ENCODE results near the gene ANK3. TPM values are rescaled to one million over a fixed set of nuclear protein-coding genes. Genes with fewer than 3 reads are reported as not detected.

The ANK3 gene
- total RNA-seq, 1 donor from 2014 or later: 39.1 TPM

DNA sequence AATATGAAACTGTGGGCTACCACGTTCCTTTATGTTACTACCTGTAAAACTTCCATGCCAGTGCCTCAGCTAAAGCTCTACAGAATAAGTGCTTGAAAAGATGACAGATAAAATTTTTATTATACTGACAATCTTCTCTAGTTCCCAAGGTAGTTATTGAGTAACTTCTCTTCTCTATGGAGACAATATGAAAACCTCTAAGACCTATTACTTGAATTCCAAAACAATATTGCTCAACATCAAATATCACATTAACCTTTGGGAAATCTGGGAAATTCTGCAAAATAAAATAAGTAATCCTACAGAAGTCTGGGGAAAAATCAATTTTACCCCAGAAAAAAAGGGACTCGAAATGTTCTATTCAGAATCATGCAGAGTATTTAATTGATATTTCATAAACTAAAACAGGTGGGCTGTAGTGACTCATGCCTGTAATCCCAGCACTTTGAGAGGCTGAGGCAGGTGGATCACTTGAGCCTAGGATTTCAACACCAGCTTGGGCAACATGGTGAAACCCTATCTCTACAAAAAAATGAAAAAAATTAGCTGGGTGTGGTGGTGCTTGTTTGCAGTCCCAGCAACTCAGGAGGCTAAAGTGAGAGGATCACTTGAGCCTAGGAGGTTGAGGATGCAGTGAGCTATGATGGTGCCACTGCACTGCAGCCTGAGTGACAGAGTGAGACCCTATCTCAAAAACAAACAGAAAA lies 23.8 kb upstream of the ANK3 start:
- no peak for ATAC-seq

DNA sequence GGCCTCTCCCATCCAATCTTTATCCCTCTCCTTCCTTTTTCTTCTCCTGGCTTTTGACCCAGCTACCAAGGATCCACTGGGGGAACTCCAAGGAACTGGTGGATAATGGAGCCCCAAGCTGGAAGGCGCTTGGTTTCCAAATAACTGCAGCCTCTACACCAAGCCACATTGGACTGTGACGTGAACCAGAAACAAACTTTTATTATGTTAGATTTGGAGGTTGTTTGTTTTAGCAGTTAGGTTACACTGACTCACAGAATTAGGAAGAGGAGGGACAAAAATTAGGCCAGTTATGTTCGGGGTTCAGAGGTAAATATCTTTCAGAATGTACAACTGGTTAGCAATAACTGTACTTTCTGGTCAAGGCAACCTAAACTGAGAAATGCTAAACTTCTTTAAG lies 21.3 kb upstream of the ANK3 start:
- no peak for ATAC-seq

DNA sequence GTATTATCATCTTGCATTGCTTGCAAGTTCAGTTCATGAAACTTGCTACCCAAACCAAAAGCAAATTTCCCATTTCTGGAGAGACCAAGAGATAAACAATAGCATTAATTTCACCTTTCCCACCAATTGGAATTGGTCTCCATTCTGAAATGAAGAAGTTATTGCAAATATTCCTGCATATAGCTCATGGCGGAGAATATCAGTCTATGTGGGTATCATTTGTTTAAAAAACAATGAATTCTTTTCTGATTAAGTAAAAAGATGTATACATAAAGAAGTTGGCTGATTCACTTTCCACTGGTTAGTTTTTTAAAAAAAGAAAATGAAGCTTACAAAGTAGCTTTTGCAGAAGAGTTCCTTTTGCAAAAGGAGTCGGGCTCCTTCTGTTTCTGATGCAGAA lies 19.5 kb upstream of the ANK3 start:
- ATAC-seq: no peak

DNA sequence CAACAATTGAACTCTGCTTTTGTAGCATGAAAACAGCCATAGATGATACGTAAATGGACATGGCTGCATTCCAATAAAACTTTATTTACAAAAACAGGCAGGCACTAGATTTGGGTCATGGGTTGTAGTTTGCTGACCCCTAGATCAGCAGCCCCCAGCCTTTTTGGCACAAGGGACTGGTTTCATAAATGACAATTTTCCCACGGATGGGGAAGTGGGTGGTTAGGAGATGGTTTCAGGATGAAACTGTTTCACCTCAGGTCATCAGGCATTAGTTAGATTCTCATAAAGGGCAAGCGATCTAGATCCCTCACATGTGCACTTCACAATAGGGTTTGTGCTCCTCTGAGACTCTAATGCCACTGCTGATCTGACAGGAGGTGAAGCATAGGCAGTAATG lies 16.5 kb upstream of the ANK3 start:
- no peak for ATAC-seq

DNA sequence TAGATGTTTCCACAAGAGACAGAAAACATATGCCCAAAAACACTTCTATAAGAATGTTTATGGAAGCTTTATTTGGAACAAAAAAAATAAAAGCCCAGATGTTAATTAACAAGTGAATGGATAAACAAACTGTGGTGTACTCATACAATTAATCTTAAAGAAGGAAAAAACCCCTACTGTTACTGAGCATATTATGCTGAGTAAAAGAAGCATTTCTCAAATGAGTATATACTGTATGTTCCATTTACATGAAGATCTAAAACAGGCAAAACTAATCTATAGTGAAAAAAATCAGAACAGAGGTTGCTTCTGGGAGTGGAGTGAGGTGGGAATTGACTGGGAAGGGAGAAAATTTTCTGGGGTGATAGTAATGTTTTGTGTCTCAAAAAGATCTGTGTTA lies 15.5 kb upstream of the ANK3 start:
- no peak for ATAC-seq

DNA sequence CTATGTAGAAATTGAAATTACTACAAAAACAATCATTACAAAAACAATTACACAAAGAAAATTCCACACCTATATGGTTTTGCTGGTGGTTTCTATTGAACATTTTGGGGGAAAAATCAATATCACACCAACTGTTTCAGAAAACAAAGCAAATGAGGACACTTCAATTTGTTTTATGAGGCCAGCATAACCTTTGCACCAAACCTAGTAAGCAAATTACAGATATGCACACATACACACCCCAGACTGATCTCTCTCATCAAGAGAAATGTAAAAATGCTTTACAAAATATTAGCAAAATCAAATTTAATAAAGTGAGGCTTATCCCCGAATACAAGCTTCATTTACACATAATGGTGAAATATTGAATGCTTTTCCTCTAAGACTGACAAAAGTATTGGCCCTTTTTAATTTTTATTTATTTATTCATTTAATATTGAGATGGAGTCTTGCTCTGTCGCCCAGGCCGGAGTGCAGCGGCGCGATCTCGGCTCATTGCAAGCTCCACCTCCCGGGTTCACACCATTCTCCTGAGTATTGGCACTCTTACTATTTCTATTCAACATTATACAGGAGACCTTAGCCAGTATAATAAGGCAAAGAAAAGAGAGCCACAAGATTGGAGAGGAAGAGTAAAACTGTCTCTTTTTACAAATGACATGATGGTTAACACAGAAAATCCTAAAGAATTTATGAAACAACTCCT lies 13.6 kb upstream of the ANK3 start:
- ATAC-seq: no peak

DNA sequence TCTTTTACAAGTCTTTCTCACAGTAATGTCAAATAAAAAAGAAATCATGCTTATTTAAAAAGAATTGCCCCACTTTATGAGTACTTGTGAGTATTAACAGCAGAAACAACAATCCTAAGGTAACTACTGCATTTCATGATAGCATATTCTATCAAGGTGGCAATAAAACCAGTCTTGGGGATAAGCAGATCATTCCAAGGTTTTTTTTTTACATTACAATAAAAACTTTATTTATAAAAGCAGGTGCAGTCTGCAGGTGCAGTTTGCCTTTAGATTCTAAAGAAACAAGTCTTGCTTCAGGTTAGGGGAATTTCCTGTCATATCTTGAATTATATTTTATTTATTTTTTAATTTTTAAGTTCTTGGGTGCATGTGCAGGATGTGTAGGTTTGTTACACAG lies 10.7 kb upstream of the ANK3 start:
- ATAC-seq: no peak

DNA sequence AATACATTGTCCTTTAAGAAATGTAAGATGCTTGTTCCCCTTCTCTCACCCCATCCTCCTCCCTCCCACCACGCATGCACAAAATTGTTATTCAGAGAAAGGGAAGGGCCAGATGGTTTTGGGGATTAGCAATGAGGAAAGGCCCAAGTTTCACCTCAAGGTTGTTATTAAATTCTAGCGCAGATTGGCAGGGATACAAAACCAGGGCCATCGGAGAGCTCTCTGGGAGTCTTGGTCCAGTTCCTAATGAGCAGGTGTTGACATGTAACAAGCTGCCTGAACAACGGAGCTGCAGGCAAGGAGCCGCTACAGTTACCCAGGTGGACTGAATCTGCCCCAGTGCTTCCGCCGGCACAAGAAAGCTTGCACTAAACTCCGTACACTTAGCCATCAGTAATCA lies 9.7 kb upstream of the ANK3 start:
- ATAC-seq: peak; percentile 86

DNA sequence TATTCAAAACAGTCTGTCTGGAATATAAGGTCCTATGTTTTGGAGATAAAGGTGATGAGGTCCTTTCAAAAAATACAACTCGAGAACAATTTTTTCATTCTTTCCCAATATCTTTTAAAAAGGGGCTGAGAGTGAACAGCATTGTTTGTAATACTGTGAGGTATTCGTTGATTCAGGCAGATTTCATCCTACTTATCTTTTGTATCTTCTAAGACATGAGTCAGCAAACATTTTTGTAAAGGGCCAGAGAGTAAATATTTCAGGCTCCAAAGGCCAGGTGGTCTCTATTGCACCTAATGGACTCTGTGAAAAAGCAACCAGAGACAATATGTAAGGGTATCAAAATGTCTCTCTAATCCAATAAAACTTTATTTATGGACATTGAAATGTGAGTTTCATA lies 8.1 kb upstream of the ANK3 start:
- ATAC-seq: no peak

DNA sequence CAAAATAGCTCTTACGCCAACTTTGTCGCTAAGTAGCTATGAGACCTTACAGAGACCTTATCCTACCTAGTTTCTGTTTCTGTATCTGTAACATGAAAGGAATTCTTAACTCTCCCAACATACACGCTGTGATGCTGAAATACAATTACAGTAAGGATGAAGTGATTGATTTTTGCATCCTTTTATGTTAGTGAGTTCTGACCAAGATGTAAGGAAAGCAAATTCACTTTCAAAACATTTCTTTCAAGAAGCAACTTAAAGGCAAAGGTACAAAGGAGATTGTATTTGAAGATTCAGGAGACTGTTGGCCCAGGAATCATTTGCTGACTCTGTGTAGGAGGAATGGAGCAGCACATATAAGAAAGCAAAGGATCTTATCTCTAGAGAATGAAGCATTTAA lies 7.1 kb upstream of the ANK3 start:
- no peak for ATAC-seq

DNA sequence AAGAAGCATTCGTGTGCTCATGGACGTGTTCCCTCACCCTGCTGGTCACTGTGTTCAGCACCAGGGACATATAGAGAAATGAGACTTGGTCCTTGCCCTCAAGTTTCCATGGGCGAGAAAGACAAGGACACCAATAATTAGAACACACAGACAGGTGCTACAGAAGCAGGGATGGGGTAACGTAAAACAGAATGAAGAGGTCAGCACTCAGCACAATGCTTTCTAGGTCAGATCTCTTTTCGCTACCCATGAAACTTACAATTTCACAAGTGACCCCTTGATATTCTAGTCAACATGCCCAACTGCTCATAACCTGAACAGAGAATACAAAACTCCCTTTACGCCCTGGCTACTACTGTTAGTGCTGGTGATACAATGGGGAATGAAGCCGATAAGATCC lies 6.0 kb upstream of the ANK3 start:
- ATAC-seq: no peak

DNA sequence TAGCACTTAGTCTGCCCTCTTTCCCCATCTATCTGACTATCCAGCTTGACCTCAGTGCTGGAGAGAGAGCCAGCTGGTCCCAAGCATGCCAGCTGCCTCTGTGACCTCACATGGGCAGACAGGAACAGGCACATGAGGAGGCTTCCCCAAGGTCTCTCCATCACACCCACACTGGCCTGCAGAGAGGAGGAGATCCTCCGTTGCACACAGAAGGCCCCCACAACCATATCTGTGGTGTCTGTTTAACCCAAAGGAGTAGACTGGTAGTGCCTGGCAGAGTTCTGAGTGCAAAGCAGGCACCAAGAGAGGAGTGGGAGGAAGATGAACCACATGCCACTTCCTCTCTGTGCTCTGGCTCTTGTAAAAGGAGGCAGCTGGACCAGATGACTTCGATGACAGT lies 4.8 kb upstream of the ANK3 start:
- ATAC-seq: no peak

DNA sequence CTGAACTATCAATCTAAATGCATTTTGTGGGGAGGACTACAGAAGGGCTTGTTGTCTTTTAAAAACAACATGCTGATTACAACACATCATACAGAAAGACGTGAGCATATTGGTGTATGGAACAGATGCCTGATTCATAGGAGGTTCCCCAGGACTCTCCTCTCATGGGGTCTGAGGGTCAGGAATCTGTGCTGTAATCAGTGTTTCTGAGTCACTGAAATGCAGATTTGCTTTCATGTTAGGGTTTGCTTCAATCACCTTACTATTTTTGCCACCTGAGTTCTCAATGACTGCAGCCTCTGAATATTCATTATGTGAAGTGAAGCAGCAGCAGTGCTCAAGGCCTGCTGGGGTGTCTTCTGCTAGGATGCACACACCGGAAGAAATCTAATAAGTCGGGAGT lies 550 bp upstream of the ANK3 start:
- ATAC-seq: no peak

DNA sequence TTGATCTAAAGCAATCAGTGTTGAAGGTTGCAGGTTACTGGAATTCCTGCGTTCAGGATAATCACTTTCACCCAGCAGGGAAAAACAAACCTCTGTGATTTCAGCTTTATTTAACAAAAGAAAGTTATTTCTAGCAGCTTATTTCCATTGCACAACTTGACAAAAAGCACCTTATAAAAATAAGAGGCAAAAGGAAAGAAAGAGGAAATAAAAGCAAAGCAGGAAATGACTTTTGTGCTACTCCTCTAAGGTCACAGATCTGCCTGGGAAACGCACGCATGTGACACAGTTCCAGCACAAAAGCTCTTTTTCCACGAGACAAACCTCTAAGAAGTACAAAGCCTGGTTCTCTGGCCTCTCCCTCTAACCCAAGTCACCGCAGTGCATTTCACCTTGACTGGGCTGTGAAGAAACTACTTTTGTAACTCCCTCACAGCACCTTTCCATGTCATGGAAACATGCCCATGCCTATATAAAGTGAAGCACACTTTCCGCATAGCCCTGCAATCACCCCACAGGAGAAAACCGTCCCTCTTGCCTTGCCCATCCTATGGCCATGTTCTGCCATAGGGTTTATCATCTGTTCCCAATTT lies 870 bp downstream of the ANK3 start:
- no peak for ATAC-seq

DNA sequence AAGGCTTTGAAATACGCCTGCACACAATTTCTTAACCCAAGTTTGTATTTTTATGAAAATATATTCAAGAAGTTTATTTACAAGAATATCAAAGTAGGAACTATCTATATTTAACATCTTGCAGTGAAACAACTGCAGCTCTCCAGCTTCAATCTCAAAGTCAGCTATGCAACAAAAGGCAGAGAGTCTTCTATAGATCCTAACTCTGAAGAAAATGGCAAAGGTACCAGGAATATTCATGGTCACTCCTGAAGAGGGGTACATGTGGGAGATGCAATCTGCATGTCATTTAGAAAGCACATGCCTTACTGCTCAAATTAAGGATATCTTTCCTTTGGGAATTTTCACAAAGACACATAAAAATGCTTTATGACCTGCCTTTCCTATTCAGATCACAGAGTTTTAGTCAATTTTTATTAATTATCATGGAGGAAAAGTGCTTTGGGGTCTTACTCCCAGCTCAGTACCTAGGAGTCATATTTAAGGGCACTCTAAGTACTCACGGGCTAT lies 1.5 kb downstream of the ANK3 start:
- ATAC-seq: no peak

DNA sequence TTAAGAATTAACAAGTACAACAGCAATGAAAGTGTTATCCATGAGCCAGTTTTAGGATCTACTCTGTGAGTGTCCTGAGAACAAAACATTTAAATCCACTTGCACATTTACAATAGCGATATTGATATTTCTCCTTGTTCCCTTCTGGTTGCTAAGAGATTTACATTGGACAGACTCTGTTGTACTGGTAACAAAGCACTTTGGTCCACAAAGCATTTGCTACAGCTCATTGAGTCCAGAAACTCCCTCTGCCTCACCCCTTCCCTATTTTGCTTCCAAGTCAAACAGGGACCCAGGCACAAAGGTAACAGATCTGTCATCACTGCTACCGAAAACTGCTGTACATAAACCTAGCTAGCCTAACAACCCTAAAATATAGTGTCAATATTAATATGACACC lies 2.1 kb downstream of the ANK3 start:
- ATAC-seq: no peak

DNA sequence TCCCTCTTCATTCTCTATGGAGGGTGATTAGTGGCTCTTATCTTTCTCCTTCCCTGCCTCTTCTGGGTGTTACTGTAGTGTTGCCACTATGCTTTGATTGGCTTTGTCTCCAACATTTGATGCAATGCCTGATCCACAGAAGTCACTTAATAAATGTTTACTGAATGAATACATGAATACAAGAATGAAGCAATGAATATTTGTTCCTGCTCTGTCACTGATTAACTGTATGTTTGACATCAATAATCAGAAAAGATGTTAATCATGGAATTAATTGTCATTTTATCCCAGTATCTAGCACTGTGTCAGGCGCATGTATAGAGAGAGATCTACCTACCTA lies 4.3 kb downstream of the ANK3 start:
- no peak for ATAC-seq

DNA sequence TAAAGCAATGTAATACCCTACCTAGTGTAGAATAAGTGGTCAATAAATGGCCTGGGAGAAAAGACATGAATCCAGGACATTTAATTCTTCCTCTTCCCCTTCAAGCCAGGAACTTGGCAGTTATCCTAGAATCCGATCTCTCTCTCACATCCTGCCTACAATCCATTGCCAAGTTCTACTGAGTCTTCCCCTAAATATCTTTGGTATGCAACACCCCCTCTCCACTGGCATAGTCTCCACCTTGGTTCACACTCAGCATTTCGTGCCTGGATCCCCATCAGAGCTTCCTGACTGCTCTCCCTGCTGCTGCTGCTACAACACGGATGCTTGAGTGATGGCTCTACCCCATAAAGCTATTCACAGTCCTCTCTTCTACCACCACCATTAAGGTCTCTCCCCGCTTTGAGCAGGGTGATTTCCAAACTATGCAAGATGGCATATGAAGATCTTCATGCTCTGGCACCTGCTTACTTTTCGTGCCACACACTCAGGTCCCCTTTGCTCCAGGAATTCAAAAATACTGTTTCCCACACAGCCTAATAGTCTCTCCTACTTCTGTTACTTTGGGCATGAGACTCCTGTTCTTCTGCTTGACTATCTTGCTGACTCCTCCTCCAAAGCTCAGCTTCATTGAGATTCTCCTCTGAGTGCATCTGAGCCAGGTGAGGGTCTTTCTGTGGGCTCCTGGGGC lies 4.8 kb downstream of the ANK3 start:
- no peak for ATAC-seq

DNA sequence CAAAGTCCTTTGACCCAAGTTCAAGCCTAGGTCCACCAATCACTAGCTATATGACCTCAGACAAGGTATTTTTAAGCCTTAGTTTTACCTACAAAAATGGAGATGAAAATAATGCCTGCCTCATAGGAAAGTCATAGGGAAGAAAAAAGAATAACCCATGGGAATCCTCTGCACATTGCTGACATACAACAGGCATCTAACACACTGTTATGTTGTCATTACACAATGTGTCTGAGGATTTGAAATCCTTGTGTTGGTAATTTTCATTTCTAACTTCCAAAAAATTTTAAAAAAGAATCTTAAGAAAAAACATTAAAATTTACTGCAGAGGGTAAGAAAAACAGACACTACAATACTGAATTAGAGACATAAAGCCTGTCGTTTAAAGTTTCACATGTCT lies 5.7 kb downstream of the ANK3 start:
- no peak for ATAC-seq

DNA sequence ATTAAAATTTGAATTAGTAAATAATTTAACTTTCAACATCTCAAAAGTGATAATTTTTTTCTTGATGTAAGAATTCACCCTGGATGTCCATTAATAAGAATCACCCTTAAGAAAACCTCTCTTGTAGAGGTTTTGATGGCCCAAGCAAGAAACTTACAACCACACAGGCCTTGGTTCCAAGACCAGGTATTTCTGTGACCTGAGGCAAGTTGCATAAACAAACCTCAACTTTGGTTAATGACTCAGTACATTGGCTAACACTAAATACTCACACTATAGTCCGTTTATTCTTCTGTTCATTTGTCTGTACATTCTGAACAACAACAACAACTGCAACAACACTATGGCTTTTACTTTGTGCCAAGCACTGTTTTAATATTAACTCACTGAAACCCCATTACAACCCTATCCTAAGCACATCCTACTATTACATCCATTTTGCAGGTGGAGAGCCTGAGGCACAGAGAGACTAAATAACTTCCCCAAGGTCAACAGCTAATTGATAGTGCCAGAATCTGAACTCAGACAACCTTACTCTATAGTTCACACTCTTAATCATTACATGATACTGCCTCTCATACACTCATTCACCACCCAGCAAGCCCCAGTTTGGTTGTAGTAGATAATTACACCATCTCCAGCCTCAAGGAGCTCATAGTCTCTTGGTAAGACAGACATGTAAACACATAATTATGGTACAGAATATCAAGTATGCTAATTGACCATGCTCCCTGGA lies 6.6 kb downstream of the ANK3 start:
- ATAC-seq: no peak

DNA sequence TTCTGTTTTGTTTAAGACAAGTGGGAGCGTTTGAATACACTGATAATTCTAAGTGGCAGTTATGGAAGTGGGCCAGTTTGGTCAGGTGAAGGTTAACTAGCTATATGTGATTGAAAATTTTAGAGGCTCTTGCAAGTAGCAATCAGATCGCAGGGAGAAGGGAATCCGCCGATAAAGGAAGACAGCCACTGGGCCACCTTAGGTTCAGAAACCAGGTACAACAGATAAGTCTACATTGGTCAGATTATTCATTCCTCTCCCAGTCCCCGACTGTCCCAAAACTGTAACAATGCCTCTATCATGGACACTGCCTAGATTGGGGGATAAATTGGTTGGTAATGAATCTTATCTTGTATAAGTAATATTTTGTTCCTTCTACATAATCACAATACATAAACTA lies 8.9 kb downstream of the ANK3 start:
- no peak for ATAC-seq

DNA sequence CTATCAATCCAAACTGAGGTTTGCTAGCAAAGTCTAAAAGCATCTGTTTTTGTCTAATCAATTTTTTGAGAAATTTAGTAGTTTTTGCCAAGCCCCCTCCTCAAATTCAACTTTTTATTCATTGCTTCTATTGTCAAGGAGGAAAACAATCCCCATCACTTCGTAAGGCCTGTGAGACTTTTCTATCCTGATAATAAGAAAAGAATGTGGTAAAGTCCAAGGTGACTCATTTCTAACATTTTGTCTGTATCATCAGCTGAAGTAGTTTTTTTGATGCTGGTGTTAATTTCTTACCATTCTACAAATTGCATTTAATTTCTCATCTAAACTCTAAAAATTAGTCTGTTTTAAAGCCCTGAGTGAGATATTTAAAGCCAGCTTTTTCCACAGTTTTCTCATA lies 11.7 kb downstream of the ANK3 start:
- no peak for ATAC-seq

DNA sequence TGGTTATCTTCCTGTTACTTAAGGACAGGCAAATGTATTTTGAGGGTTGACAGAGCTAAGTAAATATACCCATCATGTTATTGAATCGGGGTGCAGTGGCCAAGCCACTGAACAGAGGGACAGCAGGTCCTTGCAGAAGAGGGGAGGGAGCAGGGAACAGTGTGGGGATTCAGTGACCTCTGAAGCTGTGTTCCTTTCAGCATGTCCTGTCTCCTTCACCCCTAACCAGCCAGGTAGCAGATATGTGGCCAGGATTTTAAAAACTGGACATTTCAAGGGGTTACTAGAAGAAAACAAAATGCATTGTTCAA lies 12.7 kb downstream of the ANK3 start:
- no peak for ATAC-seq

Data from esophagus mucosa (tissue), 1 donor.